Body of pancreas (tissue), 4 donors: Measurements from ENCODE around the gene SLC2A8.

Source experiments
- CTCF ChIP-seq, 7 experiments: fragments of 450-650 bp in 4 of 7; fragments of 200-600 bp in 3 of 7; sonication (generic) in 3 of 7; IDR thresholded peaks; one replicate each; pipeline ENCODE4 v1.5.1; 2016 to 2019; ENCODE audit warnings: antibody characterized with exemption in 7 of 7
- POLR2A ChIP-seq, 3 donors: fragments of 450-650 bp; IDR thresholded peaks; one replicate each; pipeline ENCODE4 v1.6.1; 2016; ENCODE audit warnings: antibody characterized with exemption in 3 of 3, mild to moderate bottlenecking in 2 of 3

- TF ChIP-seq CTCF (IDR thresholded peaks at IDR 0.05) (no peak), POLR2A (IDR thresholded peaks at IDR 0.05) (no peak)
Observed at GRCh38 chr9:127415657-127416056, 18.7 kb downstream of the SLC2A8 start.
